K562 treated with DMSO at 1 percent for 24 hours (cell line): ENCODE data around the gene FXYD3. TPM values are rescaled to one million over a fixed set of nuclear protein-coding genes. Genes with fewer than 3 reads are reported as not detected.

Experiments
- total RNA-seq: library from RNA; unstranded; fragments of 300-600 nt; gene quantifications from 2 replicates; pipeline ENCODE4 v1.2.3, GENCODE V29; 2022; ENCODE audit warnings: low read depth; ENCODE audit not compliant: insufficient read depth

FXYD3 gene, protein sequence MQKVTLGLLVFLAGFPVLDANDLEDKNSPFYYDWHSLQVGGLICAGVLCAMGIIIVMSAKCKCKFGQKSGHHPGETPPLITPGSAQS
- total RNA-seq: not detected in 2 replicates

DNA sequence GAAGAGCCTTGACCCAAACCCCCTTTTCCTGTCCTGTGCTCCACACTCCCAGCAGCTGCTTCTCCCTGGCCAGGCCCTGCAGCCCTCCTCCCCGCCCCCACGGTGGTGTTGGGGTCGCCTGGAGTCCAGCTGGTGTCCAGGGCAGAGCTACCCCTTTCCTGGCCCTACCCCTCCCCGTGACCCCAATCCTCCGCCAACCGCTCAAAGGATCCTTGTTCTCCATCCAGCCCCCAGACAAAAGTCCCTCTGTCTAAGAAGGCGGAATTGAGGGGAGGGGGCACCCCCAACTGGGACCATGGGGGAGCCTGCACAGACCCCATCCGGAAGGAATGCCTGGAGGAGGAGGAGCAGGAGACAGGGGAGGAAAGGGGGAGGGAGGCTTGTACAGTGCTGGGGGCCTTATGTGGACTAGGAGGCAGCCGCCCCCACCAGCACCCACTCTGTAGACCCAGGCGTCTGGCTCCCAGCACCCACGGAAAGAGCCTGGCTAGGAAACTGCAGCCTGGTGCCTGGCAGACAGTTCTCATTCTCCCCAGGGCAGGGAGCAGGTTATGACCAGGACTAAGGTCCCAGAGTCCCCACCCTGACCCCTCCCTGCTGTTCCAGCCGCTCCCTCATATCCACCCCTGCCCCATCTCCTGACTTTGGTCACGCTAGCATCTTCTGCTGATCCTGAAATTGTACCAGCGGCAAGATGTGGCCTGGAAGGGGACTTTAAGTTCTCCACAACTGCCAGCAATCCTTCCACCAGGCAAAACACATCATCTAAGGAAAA lies at the start of gene FXYD3:
FXYD3 (plus strand) TSS at position 647 of the 775 bp plus-strand sequence. CDS start 3,554 bp downstream, outside the sequence.

DNA sequence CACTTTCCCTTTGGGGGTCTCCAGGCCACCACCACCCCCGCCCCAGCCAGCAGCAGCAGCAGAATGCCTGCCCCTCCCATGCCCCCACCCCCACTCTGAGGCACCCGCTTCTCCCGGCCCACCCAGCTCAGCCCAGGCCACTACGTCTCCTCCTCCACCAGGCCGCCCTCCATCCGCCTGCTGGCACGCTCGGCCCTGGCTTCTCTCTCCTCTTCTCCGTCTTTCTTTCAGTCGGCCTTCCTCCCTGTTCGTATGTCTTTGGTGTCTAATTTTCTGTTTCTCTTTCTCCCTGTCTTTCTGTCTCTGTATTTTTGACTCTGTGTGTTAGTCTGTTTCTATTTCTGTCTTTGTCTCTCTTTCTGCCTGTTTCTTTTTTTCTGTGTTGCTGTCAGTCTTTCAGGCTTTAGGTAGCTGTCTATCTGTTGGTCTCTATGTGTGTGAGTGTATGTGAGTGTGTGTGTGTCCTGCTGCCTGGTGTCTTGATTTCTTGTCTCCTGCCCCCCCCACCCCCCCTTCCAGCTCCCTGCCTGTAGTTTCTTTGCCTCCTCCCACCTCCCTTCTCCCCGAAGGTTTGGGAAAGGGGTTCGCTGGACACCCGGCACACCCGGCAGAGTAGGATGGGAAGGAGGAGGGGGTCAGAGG lies 19.1 kb downstream of the FXYD3 start, which contains the start of gene LGI4:
LGI4 (minus strand) TSS at position 459 of the 642 bp plus-strand sequence; CDS start at position 80, 379 bp downstream.

DNA sequence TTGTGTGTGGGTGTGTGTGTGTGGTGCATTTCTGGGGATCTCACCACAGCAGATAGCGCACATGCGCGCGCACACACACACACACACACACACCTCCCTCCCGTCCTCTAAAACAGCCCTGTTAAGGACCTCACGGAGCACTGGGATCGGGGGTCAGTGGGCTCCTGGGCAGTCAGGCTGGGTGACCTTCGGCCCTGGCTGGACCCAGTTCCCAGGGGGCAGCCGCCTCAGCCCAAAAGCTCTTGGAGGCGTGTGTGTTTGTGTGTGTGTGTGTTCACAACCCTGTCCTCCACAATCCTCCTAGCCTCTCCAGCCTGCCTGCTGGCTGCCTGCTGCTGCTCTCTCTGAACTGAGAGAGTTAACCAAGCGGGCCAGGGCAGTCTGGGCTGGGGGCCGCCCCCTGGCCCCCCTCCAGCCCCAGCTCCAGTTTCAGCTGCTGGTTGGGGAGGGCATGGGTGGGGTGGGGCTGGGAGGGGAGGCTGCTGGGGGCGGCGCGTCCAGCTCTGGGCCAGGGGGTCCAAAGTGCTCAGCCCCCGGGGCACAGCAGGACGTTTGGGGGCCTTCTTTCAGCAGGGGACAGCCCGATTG lies 22.8 kb downstream of the FXYD3 start, which contains the start of gene FXYD1:
FXYD1 (plus strand) TSS at position 520 of the 588 bp plus-strand sequence. CDS start 1,256 bp downstream, outside the sequence.

DNA sequence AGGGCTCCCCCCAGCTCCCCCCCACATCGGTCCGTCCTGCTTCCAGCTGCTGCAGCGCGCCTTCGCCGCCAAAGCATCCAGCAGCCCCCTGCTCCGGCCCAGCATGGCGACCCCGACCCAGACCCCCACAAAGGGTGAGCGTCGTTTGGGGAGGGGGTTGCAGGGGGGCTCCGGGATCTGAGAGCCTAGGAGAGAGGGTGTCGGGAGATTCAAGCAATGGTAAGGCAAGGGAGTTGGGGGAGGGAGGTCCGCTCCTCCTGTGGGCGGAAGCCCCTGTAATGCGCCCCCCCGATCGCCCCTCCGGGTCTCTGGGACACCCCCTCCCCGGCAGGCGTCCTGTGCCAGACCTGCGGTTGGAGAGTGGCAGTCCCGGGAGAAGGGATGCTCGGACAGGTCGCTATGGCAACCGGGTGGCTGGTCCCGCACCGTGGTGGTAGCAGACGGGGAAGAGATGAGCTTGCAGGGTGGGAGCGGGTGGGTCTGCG lies 27.6 kb downstream of the FXYD3 start, which contains the start of gene FXYD7:
FXYD7 (plus strand) TSS at position 25 of the 485 bp plus-strand sequence; CDS start at position 104, 79 bp downstream.

DNA sequence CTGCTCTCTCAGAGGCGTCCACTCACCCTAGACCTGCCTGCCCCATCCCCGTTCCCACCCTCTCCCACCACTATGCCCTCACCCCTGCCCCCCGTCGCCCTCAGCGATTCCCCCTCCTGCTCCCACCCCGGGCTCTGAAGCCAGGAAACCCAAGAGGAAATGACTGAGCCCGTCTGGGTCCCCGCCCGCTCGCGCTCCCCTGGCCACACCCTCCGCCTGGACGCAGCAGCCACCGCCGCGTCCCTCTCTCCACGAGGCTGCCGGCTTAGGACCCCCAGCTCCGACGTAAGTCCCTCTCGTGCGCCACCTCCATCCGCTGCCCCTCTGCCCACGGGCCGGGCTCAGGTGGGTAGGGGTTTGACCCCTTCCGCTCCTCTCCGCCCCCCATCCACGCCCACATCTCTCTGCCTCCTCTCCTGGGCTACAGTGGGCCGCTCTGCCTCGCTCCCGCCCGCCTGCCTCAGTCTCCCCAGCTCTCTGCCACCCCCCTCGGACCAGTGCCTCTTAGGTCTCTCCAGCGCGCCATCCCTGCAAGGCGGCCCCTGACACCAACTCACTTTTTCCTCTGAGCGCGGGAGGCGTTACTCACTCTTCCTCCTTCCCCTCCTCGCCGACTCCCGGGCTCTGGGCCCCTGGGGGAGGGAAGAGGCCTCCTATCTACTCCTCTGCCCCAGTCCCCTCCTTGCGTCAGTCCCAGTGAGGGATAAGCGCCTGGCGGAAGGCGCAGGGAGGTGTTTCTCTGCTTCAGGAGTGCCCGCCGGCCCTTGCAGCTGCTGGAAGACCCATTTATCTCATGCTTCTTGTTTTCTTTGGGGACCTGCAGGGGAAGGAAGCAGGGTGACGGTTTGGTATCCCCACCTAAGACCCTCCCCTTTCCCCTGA lies 39.1 kb downstream of the FXYD3 start, which contains the start of gene FXYD5:
FXYD5 (plus strand) TSS at position 211 of the 882 bp plus-strand sequence. CDS start 816 bp downstream, outside the sequence.

Other genes with a start within 250 kb of the FXYD3 start
- gene ZNF30, start 188.9 kb upstream of the FXYD3 start, total RNA-seq: 3.4 and 4.3 TPM in 2 replicates
- 6.0 and 7.3 TPM in 2 replicates for gene ZNF792, start 151.6 kb upstream of the FXYD3 start, total RNA-seq
- 102 and 106 TPM in 2 replicates for gene GRAMD1A, start 115.5 kb upstream of the FXYD3 start, total RNA-seq
- 6.6 and 6.7 TPM in 2 replicates for gene SCN1B, start 85.4 kb upstream of the FXYD3 start, total RNA-seq
- 1.6 and 2.7 TPM in 2 replicates for gene HPN, start 74.1 kb upstream of the FXYD3 start, total RNA-seq
- gene LGI4, start 19.2 kb downstream of the FXYD3 start, total RNA-seq: 0.39 and 0.86 TPM in 2 replicates
- not detected in 2 replicates for gene FXYD1, start 23.0 kb downstream of the FXYD3 start, total RNA-seq
- gene FXYD7, start 27.4 kb downstream of the FXYD3 start, total RNA-seq: 0.39 TPM in 1 of 2 replicates, not detected in the other
- 292 and 341 TPM in 2 replicates for gene FXYD5, start 38.9 kb downstream of the FXYD3 start, total RNA-seq
- gene FAM187B, start 112.9 kb downstream of the FXYD3 start, total RNA-seq: 0.27 TPM in 1 of 2 replicates, not detected in the other
- gene LSR, start 133.2 kb downstream of the FXYD3 start, total RNA-seq: 82.8 and 83.4 TPM in 2 replicates
- 166 and 171 TPM in 2 replicates for gene USF2, start 153.1 kb downstream of the FXYD3 start, total RNA-seq
- 2.6 TPM in 1 of 2 replicates, not detected in the other for gene HAMP, start 166.7 kb downstream of the FXYD3 start, total RNA-seq
- gene MAG, start 176.3 kb downstream of the FXYD3 start, total RNA-seq: 2.2 TPM in 2 replicates
- 1.5 and 1.6 TPM in 2 replicates for gene CD22, start 213.4 kb downstream of the FXYD3 start, total RNA-seq
- not detected in 2 replicates for gene FFAR1, start 232.1 kb downstream of the FXYD3 start, total RNA-seq
- not detected in 2 replicates for gene FFAR3, start 242.6 kb downstream of the FXYD3 start, total RNA-seq